Measurements from ENCODE around the gene CTIF. TPM values are rescaled to one million over a fixed set of nuclear protein-coding genes. Genes with fewer than 3 reads are reported as not detected.

The CTIF gene
- total RNA-seq (2014; rRNA removed) (5.8 and 6.8 TPM in 2 replicates), Bru-seq, nascent RNA (percentile 59 among the genes with signal in this experiment), BruChase-seq, experiment 1, labeled RNA remaining after a 6-hour chase (percentile 50 among the genes with signal in this experiment), BruChase-seq, experiment 2, labeled RNA remaining after a 2-hour chase (percentile 52 among the genes with signal in this experiment)
- long read RNA-seq, partial matches to known transcripts = 2 of 11 reads
- long read RNA-seq, other reads (novel, unspliced or antisense) = 9 of 11 reads

GRCh38 chr18:48538531-48539405 is at the start of gene CTIF:
CTIF (plus strand) TSS chr18:48539031; CDS start chr18:48619566, 80,535 bp downstream.
- CTCF ChIA-PET = no interaction called here

DNA sequence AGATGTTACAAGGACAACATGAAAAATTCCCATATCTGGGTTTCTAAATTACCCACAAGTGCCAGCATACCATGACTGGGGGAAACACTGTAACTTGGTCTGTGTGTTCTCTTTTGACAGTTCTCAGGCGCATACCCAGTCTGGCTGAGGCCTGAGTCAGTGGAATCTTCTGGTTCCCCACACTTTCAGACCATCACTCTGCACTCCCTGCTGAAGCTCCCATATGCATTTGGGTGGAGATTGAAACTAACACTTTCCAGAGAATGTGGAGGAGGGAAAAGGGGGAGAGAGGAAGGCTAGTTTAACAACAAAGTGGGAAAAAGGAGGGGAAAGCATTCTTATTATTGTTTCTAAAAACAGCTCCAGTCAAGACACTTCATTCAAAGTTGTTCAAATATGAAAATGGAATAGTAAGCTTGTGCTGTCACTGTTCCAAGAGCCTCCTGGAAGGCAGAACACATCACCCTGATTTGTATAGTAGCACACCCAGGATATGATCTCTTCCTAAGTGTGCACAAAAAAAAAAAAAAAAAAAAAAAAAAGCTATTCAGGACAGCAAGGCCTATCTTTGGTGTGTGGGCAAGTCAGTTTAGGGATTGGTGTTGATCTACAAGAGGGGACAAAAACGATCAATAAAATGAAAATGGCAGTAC is 48.1 kb upstream of the CTIF start:
- DNase-seq (peak; percentile 2), ATAC-seq (no peak)
- no peaks in the 10 kb centered on the region for H3K79me2 ChIP-seq (ENCODE audit: low read length)
- H3K27me3 ChIP-seq (ENCODE audit: low read length) = no peaks in the 10 kb centered on the region
- ChIA-PET CTCF (no interaction called here), POLR2A (ENCODE audit: unreplicated experiment) (interaction anchor here (0.7 kb wide), 1 partner anchor 70 kb away, joined by 3 read pairs; no protein-coding TSS in a partner anchor)
- TF ChIP-seq EZH2phosphoT487 (IDR thresholded peaks at IDR 0.05; ENCODE audit: borderline replicate concordance, low read length) (no peak), EZH2 (IDR thresholded peaks at IDR 0.05; ENCODE audit: low read length, unreplicated experiment) (no peak), CTCF (conservative IDR thresholded peaks at IDR 0.05; ENCODE audit: low read depth, low read length) (no peak)
- no peaks in the 10 kb centered on the region for H3K36me3 ChIP-seq (ENCODE audit: low read depth, low read length)
- H3K27ac ChIP-seq (ENCODE audit: low read length) = no peak overlapping the region
- no peak overlapping the region for H3K4me3 ChIP-seq (ENCODE audit: low read length)
- no TSS peak for BruUV-seq (replicated peaks)
- intact Hi-C loops (cut with micrococcal nuclease) = no loop called here
- no peaks in the 10 kb centered on the region for H3K9me3 ChIP-seq (ENCODE audit: low read length)
- no peaks in the 10 kb centered on the region for H4K20me1 ChIP-seq (ENCODE audit: low read length)
- H3F3A ChIP-seq (ENCODE audit: low read length, unreplicated experiment) = no peaks in the 10 kb centered on the region
- H3K9me2 ChIP-seq (replicated peaks; ENCODE audit: low read length) = no peaks in the 10 kb centered on the region
- no peak overlapping the region for H2AFZ ChIP-seq (ENCODE audit: low read length)
- no peak overlapping the region for H3K4me2 ChIP-seq (ENCODE audit: low read length)
- H3K9ac ChIP-seq (ENCODE audit: low read length) = no peak overlapping the region
- peaks cover 11% of the 10 kb centered on the region for H3K4me1 ChIP-seq (ENCODE audit: insufficient read depth, low read length)

More at GRCh38 chr18:48538531-48539405, at the start of gene CTIF:
- peak within 1 kb of the TSS; percentile 76 for H3K4me3 ChIP-seq (ENCODE audit: low read length)
- POLR2A ChIA-PET (ENCODE audit: unreplicated experiment) = interaction anchor here (0.6 kb wide), 1 partner anchor 1465 kb away, joined by 6 read pairs; no protein-coding TSS in a partner anchor
- H3K9me2 ChIP-seq (replicated peaks; ENCODE audit: low read length) = no peaks in the 10 kb centered on the region
- H3K9me3 ChIP-seq (ENCODE audit: low read length) = no peaks in the 10 kb centered on the region
- peak within 1 kb of the TSS; percentile 87 for H3K4me2 ChIP-seq (ENCODE audit: low read length)
- H3K9ac ChIP-seq (ENCODE audit: low read length) = peak within 1 kb of the TSS; percentile 56
- H3K4me1 ChIP-seq (ENCODE audit: insufficient read depth, low read length) = peaks cover 23% of the 10 kb centered on the region; the same call in 1 of the 2 replicates
- no peaks in the 10 kb centered on the region for H3K36me3 ChIP-seq (ENCODE audit: low read depth, low read length)
- BruUV-seq (replicated peaks) = no TSS peak
- no peaks in the 10 kb centered on the region for H4K20me1 ChIP-seq (ENCODE audit: low read length)
- DNase-seq (peak; percentile 80), ATAC-seq (peak; percentile 71)
- H2AFZ ChIP-seq (ENCODE audit: low read length) = peak within 1 kb of the TSS; percentile 96
- peaks cover 4% of the 10 kb centered on the region; the same call in 1 of the 2 replicates for H3K79me2 ChIP-seq (ENCODE audit: low read length)
- no peaks in the 10 kb centered on the region for H3F3A ChIP-seq (ENCODE audit: low read length, unreplicated experiment)
- TF ChIP-seq EZH2phosphoT487 (IDR thresholded peaks at IDR 0.05; ENCODE audit: borderline replicate concordance, low read length) = no peak
- no peak for TF ChIP-seq CTCF (conservative IDR thresholded peaks at IDR 0.05; ENCODE audit: low read depth, low read length)
- no peak for TF ChIP-seq EZH2 (IDR thresholded peaks at IDR 0.05; ENCODE audit: low read length, unreplicated experiment)
- H3K27ac ChIP-seq (ENCODE audit: low read length) = no peak within 1 kb of the TSS
- no peaks in the 10 kb centered on the region for H3K27me3 ChIP-seq (ENCODE audit: low read length)
- intact Hi-C loops (cut with micrococcal nuclease) = no loop called here
